Hindlimb muscle (tissue), 1 donor: ENCODE measurements around the gene PIGV. TPM values are rescaled to one million over a fixed set of nuclear protein-coding genes. Genes with fewer than 3 reads are reported as not detected.
A peak's percentile ranks its signal among the peaks of the same experiment; 100 is the strongest.
"Not testable (repeated sequence)": the region's sequence is repeated elsewhere in the genome, so short reads cannot be mapped to it uniquely, and the experiment has no call there.

Experiments used
- DNase-seq: peaks from one replicate; pipeline ENCODE4 v3.0.0-alpha.2; 2013
- polyA plus RNA-seq: library from polyadenylated mRNA; unstranded; fragments of 120-200 nt; gene quantifications from one replicate; pipeline ENCODE4 v1.2.1, GENCODE V29; 2013; ENCODE audit not compliant: insufficient read length

The PIGV gene
- polyA plus RNA-seq, 1 donor: 9.8 TPM

DNA sequence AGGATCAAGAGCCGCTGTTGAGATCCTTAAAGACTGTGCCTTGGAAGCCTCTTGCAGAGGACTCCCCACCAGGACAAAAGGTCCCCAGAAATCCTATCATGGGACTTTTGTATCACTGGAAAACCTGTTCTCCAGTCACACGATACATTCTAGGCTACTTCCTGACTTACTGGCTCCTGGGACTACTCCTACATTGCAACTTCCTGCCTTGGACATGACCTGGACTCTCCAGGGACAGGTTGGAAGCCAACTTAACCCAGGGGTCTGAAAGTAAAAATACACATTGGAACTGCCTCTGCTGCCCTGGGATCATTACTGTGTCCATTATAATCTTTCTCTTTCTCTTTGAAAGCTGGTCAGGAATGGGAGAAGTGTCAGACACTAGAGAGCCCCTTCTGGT lies 9.9 kb downstream of the PIGV start:
- DNase-seq: no peak

DNA sequence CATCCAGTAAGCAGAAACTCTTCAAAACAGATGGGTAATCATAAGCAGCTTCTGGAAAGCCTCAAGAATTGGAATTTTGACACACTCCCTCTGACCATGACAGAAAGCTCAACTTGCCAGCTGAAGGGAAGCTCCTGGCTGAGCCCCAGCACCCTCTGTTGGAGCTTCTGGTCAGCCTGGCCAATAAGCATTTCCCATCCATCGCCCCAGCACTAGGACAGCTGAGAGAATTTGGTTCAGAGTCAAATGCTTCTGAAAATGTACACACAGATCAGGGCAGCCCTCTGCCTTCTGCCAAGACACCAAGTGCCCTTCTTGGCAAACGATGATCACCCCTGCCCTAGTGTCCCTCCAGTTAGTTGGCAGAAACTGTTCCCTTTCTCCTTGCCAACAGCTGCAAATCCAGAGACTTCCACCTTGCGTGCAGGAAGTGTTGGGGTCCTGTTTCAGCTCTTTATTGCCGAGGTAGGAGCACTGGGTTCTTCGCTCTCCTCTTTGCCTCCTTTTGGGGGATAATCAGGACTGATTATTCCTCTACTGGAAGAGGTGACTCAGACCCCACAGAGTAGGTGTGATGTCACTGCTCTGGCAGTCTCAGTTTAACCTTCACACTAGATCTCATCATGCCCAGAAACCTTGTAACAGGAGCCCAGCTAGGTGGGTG lies 11.9 kb downstream of the PIGV start:
- DNase-seq: peak; percentile 73

- not testable (repeated sequence) for DNase-seq
Measured at GRCh38 chr1:26803932-26804331, 16.2 kb downstream of the PIGV start.

GRCh38 chr1:26810105-26810504 lies 22.4 kb downstream of the PIGV start:
- peak; percentile 36 for DNase-seq

DNA sequence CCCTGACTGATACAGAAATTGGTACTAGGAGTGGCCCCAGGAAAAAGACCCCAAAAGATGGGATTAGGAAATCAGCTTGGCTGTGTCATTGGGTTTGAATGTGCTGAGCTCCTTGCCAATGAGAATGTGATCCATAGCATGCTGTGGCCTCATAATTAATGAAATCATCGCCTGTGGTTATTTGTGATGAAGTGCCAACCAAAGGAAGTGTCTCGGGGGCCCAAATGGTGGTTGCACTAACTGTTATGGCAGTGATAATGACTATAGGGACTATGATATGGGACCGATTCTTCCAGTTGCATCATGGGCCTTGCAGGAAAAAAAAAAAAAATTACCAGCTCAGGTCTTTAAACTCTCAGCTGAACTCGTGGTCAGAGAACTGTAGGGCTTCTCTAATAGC lies 23.3 kb downstream of the PIGV start:
- no peak for DNase-seq

DNA sequence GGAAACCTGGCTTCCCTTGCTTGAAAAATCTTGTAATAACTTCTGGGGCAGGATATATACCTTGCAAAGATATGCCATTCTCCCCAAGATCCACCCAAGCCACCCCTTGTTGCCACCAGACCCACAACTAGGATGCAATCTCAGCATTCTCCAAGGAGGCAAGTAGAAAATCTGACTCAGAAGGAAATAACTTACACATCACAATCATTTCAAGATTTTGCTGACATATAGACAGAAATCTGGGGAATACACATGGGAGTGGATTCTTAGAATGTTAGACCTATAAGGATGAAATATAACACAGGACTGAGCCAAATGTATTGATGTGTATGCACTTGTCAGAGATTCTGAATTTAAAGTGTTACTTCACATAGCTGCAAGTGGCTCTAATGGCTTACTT lies 24.0 kb downstream of the PIGV start:
- DNase-seq: no peak

GRCh38 chr1:26814377-26814776 lies 26.6 kb downstream of the PIGV start:
- no peak for DNase-seq

- DNase-seq: no peak
Measured at GRCh38 chr1:26814893-26815292, 27.1 kb downstream of the PIGV start.

- DNase-seq: no peak
Measured at GRCh38 chr1:26820784-26821269, 33.1 kb downstream of the PIGV start.

DNA sequence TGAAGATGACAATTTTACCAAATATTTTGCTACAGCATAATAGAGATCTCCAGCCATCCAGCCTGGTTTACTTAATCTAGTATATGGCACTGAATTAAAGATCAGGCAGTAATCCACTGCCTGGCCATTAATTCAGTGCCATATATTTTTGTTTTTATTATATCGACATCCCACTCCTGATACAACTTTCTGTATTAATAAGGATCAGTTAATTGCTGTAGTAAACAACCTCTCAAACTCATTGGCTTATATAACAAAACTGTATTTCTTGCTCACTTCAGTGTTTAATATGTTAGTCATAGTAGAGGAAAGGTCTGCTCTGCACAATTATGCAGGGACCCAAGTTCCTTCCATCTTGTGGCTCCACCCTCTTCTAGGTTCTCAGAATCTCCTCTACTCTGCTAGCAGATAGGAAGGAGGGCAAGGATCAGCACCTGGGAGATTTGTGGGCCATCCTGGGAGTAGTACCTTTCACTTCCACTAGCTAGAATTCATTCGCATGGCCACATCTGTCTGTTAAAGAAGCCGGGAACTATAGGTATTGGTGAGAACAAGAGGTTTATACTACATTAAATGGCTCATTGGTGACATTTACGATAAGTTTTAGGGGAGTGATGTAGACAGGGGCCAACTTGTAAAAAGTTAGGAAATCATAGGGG lies 35.1 kb downstream of the PIGV start:
- DNase-seq: no peak

- DNase-seq: no peak
Measured at GRCh38 chr1:26824731-26825130, 37.0 kb downstream of the PIGV start.

DNA sequence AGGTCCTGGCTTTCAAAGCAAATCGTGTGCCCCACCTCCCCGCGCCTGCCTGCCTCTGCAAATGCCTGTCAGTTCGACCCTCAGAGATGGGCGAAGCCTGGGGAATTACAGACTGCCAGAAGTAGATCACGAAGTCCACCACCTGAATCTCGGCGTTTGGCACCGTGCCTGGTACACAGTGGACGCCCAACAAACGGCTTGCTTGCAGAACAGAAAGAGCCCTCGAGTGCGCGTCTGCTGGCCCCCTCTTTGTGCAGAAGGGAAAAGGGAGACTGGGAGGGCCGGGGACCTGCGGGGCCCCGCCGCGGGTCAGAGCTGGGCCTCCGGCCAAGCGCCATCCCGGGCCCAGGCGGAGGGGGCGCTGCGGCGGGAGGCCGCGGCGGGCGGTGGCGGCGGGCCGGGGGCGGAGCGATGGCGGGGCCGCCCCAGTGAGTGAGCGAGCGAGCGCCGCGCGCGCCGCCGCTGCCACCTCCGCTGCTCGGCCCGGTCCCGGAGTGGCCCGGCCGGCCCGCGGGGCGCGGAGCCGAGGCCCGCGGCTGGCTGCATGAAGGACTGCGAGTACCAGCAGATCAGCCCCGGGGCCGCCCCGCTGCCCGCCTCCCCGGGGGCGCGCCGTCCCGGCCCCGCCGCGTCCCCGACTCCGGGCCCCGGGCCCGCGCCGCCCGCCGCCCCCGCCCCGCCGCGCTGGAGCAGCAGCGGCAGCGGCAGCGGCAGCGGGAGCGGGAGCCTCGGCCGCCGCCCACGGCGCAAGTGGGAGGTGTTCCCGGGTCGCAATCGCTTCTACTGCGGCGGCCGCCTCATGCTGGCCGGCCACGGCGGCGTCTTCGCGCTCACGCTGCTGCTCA lies 38.7 kb downstream of the PIGV start, which contains the start of gene ZDHHC18:
TSS of gene ZDHHC18 (plus strand) at position 428 of the 845 bp plus-strand sequence. CDS start at position 545, 117 bp downstream.
- DNase-seq: peak; percentile 84

- no peak for DNase-seq
Measured at GRCh38 chr1:26827106-26827604, 39.4 kb downstream of the PIGV start.

- DNase-seq: peak; percentile 26
Measured at GRCh38 chr1:26827663-26828062, 39.9 kb downstream of the PIGV start.

GRCh38 chr1:26828411-26828991 lies 40.8 kb downstream of the PIGV start:
- DNase-seq: no peak

DNA sequence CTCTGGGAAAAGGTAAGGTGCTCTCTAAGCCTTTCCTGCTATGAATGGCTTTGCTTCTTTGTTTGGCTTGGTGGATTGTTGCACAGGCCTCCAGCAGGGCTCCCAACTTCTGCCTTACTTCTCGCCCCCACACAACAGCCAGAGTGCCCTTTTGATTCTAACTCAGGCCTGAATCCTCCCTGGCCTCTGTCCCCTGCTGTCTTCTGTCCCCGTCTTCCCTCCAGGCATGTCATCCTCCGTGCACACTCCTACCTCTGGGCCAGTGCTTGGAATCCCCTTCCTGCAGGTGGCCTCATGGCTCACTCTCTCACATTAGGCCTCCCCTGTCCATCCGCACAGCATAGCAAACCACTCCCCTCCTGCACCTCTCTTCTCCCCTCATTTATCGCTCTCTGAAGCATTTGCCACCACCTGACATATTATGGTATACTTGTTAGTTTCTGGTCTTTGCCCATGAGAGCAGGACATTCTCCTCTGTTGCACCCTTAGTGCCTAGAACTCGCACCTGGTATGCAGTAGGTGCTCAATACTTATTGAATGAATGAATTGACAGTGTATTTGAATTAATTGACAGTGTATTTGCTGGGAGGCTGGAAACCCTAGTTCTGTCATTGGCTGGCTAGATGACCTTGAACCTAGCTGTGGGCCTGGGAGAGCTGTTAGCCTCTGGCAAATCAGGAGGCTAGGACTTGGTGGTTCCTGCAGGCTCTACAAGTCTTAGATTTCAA lies 41.6 kb downstream of the PIGV start:
- no peak for DNase-seq

DNA sequence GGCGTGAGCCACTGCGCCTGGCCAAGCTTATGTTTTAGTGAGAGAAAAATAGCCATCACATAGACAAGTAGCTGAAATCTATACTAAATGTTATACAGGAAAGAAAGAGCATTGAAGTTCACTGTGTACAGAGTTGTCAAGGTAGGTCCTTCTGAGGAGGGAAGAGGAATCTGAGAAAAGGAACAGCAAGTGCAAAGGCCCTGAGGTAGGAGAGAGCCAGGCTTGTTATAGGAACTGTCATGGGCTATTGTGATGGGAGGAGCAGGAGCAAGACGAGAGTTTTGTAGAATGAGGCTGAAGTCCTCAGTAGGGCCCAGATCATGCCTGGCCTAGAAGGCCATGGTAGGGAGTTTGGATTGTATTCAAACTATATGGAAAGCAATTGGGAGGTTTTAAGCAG lies 43.3 kb downstream of the PIGV start:
- no peak for DNase-seq

- no peak for DNase-seq
Measured at GRCh38 chr1:26831546-26832248, 43.9 kb downstream of the PIGV start.

- DNase-seq: no peak
Measured at GRCh38 chr1:26832249-26832960, 44.7 kb downstream of the PIGV start.
